CD14-positive monocyte (primary cell): Measurements from ENCODE around the gene KCNQ1. TPM values are rescaled to one million over a fixed set of nuclear protein-coding genes. Genes with fewer than 3 reads are reported as not detected.
A peak's percentile ranks its signal among the peaks of the same experiment; 100 is the strongest.

Experiments
- DNase-seq, 3 donors: peaks; one replicate each; pipeline ENCODE4 v3.0.0-alpha.2; 2011 to 2022
- H2AFZ ChIP-seq: 2 replicates; pipeline ENCODE4 v1.6.0; 2012; ENCODE audit warnings: mild to moderate bottlenecking, low read depth, low read length, inconsistent platforms; ENCODE audit not compliant: insufficient read depth, poor library complexity, severe bottlenecking
- H3K27ac ChIP-seq, 2 donors: 1 replicate in 1 of 2; 2 replicates in 1 of 2; pipeline ENCODE4 v1.5.1; 2012 to 2013; ENCODE audit warnings: low read length in 2 of 2, control low read depth in 1 of 2, inconsistent platforms in 1 of 2, low read depth in 1 of 2, mild to moderate bottlenecking in 1 of 2
- H3K27me3 ChIP-seq, 2 donors: one replicate each; pipeline versions ENCODE4 v1.6.0 to v1.6.1; 2011 to 2013; ENCODE audit warnings: low read length in 2 of 2; ENCODE audit not compliant: control insufficient read depth in 2 of 2, insufficient read depth in 2 of 2
- H3K36me3 ChIP-seq, 2 donors: replicated peaks in 1 of 2; 1 replicate in 1 of 2; 2 replicates in 1 of 2; pipeline versions ENCODE4 v1.5.1 to v1.6.1; 2012 to 2013; ENCODE audit warnings: low read length in 2 of 2, control low read depth in 1 of 2, inconsistent platforms in 1 of 2, mild to moderate bottlenecking in 1 of 2; ENCODE audit not compliant: insufficient read depth in 2 of 2, control insufficient read depth in 1 of 2
- H3K4me1 ChIP-seq, 2 donors: 1 replicate in 1 of 2; 2 replicates in 1 of 2; pipeline versions ENCODE4 v1.5.1 to v1.6.1; 2012 to 2013; ENCODE audit warnings: low read length in 2 of 2, control low read depth in 1 of 2, inconsistent platforms in 1 of 2, mild to moderate bottlenecking in 1 of 2, moderate library complexity in 1 of 2; ENCODE audit not compliant: insufficient read depth in 2 of 2, control insufficient read depth in 1 of 2
- H3K4me2 ChIP-seq: replicated peaks from 2 replicates; pipeline ENCODE3; 2012; ENCODE audit warnings: low read length, moderate library complexity, mild to moderate bottlenecking; ENCODE audit not compliant: poor library complexity, severe bottlenecking; ENCODE audit errors: extremely low read depth
- H3K4me3 ChIP-seq, 3 experiments: fragments of 200-600 bp in 1 of 3; sonication (generic) in 1 of 3; replicated peaks in 1 of 3; 1 replicate in 2 of 3; 2 replicates in 1 of 3; pipeline ENCODE4 v1.5.1; 2011 to 2013; ENCODE audit warnings: low read length in 3 of 3, mild to moderate bottlenecking in 3 of 3, control low read depth in 2 of 3, low read depth in 2 of 3, inconsistent platforms in 1 of 3, moderate library complexity in 1 of 3
- H3K79me2 ChIP-seq: 2 replicates; pipeline ENCODE4 v1.6.0; 2012; ENCODE audit warnings: mild to moderate bottlenecking, control low read depth, inconsistent platforms, low read length, moderate library complexity; ENCODE audit not compliant: insufficient read depth
- H3K9ac ChIP-seq: 2 replicates; pipeline ENCODE4 v1.6.0; 2017; ENCODE audit warnings: low read length, mild to moderate bottlenecking; ENCODE audit not compliant: insufficient read depth, poor library complexity, severe bottlenecking
- H3K9me3 ChIP-seq, 2 donors: replicated peaks in 1 of 2; 1 replicate in 1 of 2; 2 replicates in 1 of 2; pipeline versions ENCODE4 v1.5.1 to v1.6.1; 2012 to 2013; ENCODE audit warnings: low read length in 2 of 2, control low read depth in 1 of 2; ENCODE audit not compliant: control insufficient read depth in 1 of 2, insufficient read depth in 1 of 2
- H4K20me1 ChIP-seq: 2 replicates; pipeline ENCODE4 v1.6.0; 2012; ENCODE audit warnings: mild to moderate bottlenecking, low read length, control low read depth, moderate library complexity; ENCODE audit not compliant: insufficient read depth
- H3K27ac Mint-ChIP-seq, 7 donors: one replicate each; pipeline ENCODE4 v1.8.0; 2020; ENCODE audit warnings: mild to moderate bottlenecking in 7 of 7, mixed read lengths in 7 of 7, moderate library complexity in 6 of 7, inconsistent platforms in 2 of 7
- H3K27me3 Mint-ChIP-seq, 3 donors: one replicate each; pipeline ENCODE4 v1.8.0; 2021 to 2022; ENCODE audit warnings: low read depth in 3 of 3, mild to moderate bottlenecking in 3 of 3, mixed read lengths in 3 of 3, moderate library complexity in 3 of 3, inconsistent platforms in 1 of 3
- H3K36me3 Mint-ChIP-seq, 2 donors: one replicate each; pipeline ENCODE4 v1.8.0; 2020; ENCODE audit warnings: mixed read lengths in 2 of 2, inconsistent platforms in 1 of 2, mild to moderate bottlenecking in 1 of 2
- H3K4me1 Mint-ChIP-seq: one replicate; pipeline ENCODE4 v1.8.0; 2020; ENCODE audit warnings: mild to moderate bottlenecking, mixed read lengths
- H3K4me3 Mint-ChIP-seq, 2 donors: one replicate each; pipeline ENCODE4 v1.8.0; 2020; ENCODE audit warnings: mild to moderate bottlenecking in 2 of 2, mixed read lengths in 2 of 2, moderate library complexity in 1 of 2
- H3K9me3 Mint-ChIP-seq, 7 donors: one replicate each; pipeline ENCODE4 v1.8.0; 2020 to 2022; ENCODE audit warnings: mixed read lengths in 7 of 7, mild to moderate bottlenecking in 6 of 7, moderate library complexity in 6 of 7, inconsistent platforms in 2 of 7
- WGBS: methylation state at CpG from one replicate; pipeline ENCODE4 v1.1.5; 2013; ENCODE audit warnings: missing lambda C conversion rate; ENCODE audit not compliant: insufficient coverage; 5-methylcytosine and 5-hydroxymethylcytosine counted together
- intact Hi-C, 2 donors: fragments of 100-400 bp; cut with micrococcal nuclease; formaldehyde crosslinking; loops; one replicate each; pipeline versions ENCODE4 v1.15.0 to v1.15.1; 2023
- polyA plus RNA-seq, 3 donors: library from polyadenylated mRNA; depleted of rRNA in 1 of 3; unstranded in 2 of 3; stranded (reverse) in 1 of 3; fragments of 300-500 nt in 2 of 3; fragments of >200 nt in 1 of 3; fragmentation: Illumina TruSeq in 2 of 3; gene quantifications; 1 replicate in 2 of 3; 2 replicates in 1 of 3; pipeline ENCODE4 v1.2.3, GENCODE V29; 2012 to 2021
- TF ChIP-seq, protein P1 (sequence below): fragments of 200-600 bp; IDR thresholded peaks from one replicate; pipeline ENCODE4 v1.8.0; 2022; ENCODE audit warnings: antibody characterized with exemption, mild to moderate bottlenecking

KCNQ1 gene
- polyA plus RNA-seq, 3 donors = 14.9 to 31.8 (median 21.6) TPM

DNA sequence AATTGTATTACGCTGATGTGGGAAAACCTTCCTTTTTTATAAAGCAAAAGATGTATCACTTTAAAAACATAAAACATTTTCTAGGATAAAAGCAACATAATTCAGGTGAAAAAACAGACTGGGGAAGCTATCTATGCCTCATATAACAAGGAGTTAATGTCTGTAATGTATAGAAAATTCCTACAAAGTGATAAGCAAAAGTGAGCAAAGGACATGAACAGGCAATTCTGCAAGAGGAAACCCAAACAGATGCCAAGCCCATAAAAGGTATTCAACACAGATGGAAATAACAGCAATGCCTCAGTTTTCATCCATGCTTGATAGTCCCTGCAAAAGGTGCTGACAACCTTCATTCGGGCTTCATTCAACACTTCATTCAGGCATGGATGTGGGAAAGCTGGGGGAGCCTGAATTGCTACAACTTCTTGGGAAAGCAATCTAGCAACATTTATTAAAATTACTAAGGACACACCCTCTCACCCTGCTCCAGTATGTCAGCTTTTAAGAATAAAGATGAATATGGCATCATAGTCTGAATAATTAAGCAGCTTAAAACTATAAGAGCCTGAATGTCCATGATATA is 215.6 kb downstream of the KCNQ1 start:
- intact Hi-C loops = no loop called here
- Histone ChIP-seq H4K20me1 (peaks cover 27% of the 10 kb centered on the region), H3K27ac (no peak overlapping the region), H3K4me2 (no peak overlapping the region), H3K9ac (no peak overlapping the region), H3K4me1 (no peaks in the 10 kb centered on the region), H3K9me3 (peaks cover 17 to 28% of the 10 kb centered on the region in 2 donors), H3K79me2 (no peaks in the 10 kb centered on the region), H3K4me3 (no peak overlapping the region), H3K36me3 (peaks cover 34 to 68% of the 10 kb centered on the region in 2 donors), H2AFZ (no peak overlapping the region), H3K27me3 (no peaks in the 10 kb centered on the region)
- peaks cover 73 to 74% of the 10 kb centered on the region in 2 donors for H3K36me3 Mint-ChIP-seq
- no peak overlapping the region for H3K27ac Mint-ChIP-seq
- TF ChIP-seq, protein P1, sequence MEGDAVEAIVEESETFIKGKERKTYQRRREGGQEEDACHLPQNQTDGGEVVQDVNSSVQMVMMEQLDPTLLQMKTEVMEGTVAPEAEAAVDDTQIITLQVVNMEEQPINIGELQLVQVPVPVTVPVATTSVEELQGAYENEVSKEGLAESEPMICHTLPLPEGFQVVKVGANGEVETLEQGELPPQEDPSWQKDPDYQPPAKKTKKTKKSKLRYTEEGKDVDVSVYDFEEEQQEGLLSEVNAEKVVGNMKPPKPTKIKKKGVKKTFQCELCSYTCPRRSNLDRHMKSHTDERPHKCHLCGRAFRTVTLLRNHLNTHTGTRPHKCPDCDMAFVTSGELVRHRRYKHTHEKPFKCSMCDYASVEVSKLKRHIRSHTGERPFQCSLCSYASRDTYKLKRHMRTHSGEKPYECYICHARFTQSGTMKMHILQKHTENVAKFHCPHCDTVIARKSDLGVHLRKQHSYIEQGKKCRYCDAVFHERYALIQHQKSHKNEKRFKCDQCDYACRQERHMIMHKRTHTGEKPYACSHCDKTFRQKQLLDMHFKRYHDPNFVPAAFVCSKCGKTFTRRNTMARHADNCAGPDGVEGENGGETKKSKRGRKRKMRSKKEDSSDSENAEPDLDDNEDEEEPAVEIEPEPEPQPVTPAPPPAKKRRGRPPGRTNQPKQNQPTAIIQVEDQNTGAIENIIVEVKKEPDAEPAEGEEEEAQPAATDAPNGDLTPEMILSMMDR = no peak
- no peak for DNase-seq
- peaks cover 4 to 54% (median 25%) of the 10 kb centered on the region in 7 donors for H3K9me3 Mint-ChIP-seq
- H3K27me3 Mint-ChIP-seq = peaks cover 0 to 3% (median 2%) of the 10 kb centered on the region in 3 donors
- H3K4me3 Mint-ChIP-seq = no peak overlapping the region
- H3K4me1 Mint-ChIP-seq = peaks cover 2% of the 10 kb centered on the region
- no CpG with 5 or more reads among the region's 2 CpGs for WGBS

DNA sequence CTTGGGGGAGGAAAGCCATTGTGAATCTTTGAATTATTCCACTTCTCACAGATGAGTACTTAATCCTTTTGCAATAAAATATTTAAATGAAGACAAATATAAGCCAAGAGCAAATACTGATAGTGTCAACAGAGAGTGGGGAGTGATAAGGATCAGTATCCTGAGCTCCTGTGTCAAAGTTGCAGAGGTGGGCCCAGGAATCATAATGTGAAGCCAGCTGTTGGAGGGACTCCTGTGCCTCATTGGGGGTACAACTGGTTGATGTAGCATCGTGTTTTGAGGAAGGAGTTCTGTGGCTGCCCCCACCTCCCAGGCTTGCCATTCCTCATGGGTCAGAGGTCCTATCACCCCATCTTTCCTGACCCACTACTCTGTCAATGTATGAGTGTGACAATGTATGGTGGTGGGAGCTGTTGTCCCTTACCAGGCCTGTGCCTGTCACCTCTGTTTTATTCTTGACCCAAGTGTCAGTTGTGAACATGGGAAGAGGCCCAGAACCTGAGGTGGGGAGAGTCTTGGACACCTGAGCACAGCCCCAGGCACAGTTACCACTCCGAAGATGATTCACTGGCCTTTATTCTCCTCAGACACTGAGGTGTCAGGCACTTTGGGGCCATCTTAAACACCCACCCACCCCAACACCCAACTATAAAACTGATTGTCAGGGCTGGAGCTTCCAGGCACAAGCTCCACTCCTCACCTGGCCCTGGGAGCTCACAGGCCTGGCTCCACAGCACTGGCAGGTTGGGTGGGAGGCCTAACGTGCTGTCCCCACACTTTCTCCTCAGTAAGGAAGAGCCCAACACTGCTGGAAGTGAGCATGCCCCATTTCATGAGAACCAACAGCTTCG is 216.6 kb downstream of the KCNQ1 start:
- Mint-ChIP-seq H3K36me3 (peaks cover 75 to 77% of the 10 kb centered on the region in 2 donors), H3K4me1 (no peaks in the 10 kb centered on the region), H3K4me3 (no peak overlapping the region), H3K27me3 (peaks cover 0 to 3% (median 0%) of the 10 kb centered on the region in 3 donors), H3K9me3 (peaks cover 4 to 50% (median 22%) of the 10 kb centered on the region in 7 donors), H3K27ac (peak overlapping the region in 1 of 7 donors; percentile 25)
- Histone ChIP-seq H2AFZ (no peak overlapping the region), H3K36me3 (peaks cover 44 to 77% of the 10 kb centered on the region in 2 donors), H3K9me3 (peaks cover 17 to 28% of the 10 kb centered on the region in 2 donors), H3K79me2 (no peaks in the 10 kb centered on the region), H3K4me1 (no peaks in the 10 kb centered on the region), H3K9ac (no peak overlapping the region), H3K27ac (no peak overlapping the region), H3K4me3 (no peak overlapping the region), H4K20me1 (peaks cover 26% of the 10 kb centered on the region), H3K27me3 (no peaks in the 10 kb centered on the region), H3K4me2 (no peak overlapping the region)
- DNase-seq = no peak
- 100% methylated on average over 1 of the region's 4 CpGs for WGBS
- TF ChIP-seq, protein P1 = no peak
- intact Hi-C loops = no loop called here
